A549 (cell line): Measurements from ENCODE around the gene MOBP.
A peak's percentile ranks its signal among the peaks of the same experiment; 100 is the strongest.

Experiments used
- EP300 ChIP-seq, 2 experiments: fragments of >200 bp; sonication (Bioruptor Twin); formaldehyde crosslinking; IDR thresholded peaks; 2 replicates in 1 of 2; 3 replicates in 1 of 2; pipeline ENCODE4 v1.6.1; 2016 to 2017
- MAFK ChIP-seq: fragments of 450-650 bp; IDR thresholded peaks from 2 replicates; pipeline ENCODE4 v1.6.1; 2014; ENCODE audit not compliant: partially characterized antibody
- POLR2A ChIP-seq: IDR thresholded peaks from 2 replicates; pipeline ENCODE4 v1.6.1; 2012; ENCODE audit warnings: mild to moderate bottlenecking, low read length
- REST ChIP-seq: fragments of 200-600 bp; sonication (generic); IDR thresholded peaks from 2 replicates; pipeline ENCODE4 v1.6.1; 2016; ENCODE audit warnings: antibody characterized with exemption, mild to moderate bottlenecking, moderate library complexity
- SMC3 ChIP-seq: fragments of >200 bp; sonication (Bioruptor Twin); formaldehyde crosslinking; IDR thresholded peaks from 3 replicates; pipeline ENCODE4 v1.6.1; 2018; ENCODE audit warnings: inconsistent platforms
- TP53 ChIP-seq: fragments of 250-450 bp; sonication (Bioruptor Pico); IDR thresholded peaks from 2 replicates; pipeline ENCODE4 v1.5.0; 2021; ENCODE audit warnings: mild to moderate bottlenecking, moderate library complexity
- USF2 ChIP-seq: fragments of 450-650 bp; IDR thresholded peaks from 2 replicates; pipeline ENCODE4 v1.6.1; 2014; ENCODE audit warnings: antibody characterized with exemption
- TF ChIP-seq, protein P1 (sequence below): fragments of >200 bp; sonication (Bioruptor Twin); formaldehyde crosslinking; IDR thresholded peaks from 3 replicates; pipeline ENCODE4 v1.5.1; 2016

GRCh38 chr3:39532777-39533176 is 65.3 kb downstream of the MOBP start:
- TF ChIP-seq REST (peak; percentile 64; the same call in 1 of the 2 replicates), EP300 (IDR thresholded peaks at IDR 0.05) (no peak), POLR2A (no peak), MAFK (no peak), TP53 (no peak), SMC3 (no peak), USF2 (no peak)
- TF ChIP-seq, protein P1, sequence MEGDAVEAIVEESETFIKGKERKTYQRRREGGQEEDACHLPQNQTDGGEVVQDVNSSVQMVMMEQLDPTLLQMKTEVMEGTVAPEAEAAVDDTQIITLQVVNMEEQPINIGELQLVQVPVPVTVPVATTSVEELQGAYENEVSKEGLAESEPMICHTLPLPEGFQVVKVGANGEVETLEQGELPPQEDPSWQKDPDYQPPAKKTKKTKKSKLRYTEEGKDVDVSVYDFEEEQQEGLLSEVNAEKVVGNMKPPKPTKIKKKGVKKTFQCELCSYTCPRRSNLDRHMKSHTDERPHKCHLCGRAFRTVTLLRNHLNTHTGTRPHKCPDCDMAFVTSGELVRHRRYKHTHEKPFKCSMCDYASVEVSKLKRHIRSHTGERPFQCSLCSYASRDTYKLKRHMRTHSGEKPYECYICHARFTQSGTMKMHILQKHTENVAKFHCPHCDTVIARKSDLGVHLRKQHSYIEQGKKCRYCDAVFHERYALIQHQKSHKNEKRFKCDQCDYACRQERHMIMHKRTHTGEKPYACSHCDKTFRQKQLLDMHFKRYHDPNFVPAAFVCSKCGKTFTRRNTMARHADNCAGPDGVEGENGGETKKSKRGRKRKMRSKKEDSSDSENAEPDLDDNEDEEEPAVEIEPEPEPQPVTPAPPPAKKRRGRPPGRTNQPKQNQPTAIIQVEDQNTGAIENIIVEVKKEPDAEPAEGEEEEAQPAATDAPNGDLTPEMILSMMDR = no peak
